SIG-M5 treated with dmso at 0.1 percent for 504 hours (cell line): ENCODE data around the gene SLC15A5.

ENCODE experiments used
- DNase-seq: peaks from one replicate; lab custom pipeline; 2025; ENCODE audit not compliant: unreplicated experiment; lab: John Stamatoyannopoulos, UW

The SLC15A5 gene

GRCh38 chr12:16184681-16185080 lies 92.8 kb downstream of the SLC15A5 start:
- DNase-seq: no peak

DNA sequence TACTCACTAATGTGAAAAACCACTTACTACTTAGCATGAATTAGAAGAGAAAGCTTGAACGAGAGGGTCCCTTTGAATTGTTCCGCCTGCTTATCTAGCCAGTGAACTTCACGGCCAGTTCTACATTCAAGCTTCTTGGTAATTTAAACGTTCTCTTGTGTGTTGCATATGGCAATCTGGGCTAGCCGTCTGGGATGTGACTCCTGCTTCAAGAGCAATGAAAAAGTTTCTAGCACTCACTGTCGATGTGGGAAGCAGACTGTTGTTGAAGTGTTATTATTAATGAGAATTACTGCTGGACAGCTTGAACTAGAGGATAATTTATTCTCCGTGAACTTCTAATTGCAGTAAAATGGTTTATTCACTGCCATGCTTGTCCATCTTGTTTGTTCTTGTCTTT lies 93.9 kb downstream of the SLC15A5 start:
- DNase-seq: no peak

DNA sequence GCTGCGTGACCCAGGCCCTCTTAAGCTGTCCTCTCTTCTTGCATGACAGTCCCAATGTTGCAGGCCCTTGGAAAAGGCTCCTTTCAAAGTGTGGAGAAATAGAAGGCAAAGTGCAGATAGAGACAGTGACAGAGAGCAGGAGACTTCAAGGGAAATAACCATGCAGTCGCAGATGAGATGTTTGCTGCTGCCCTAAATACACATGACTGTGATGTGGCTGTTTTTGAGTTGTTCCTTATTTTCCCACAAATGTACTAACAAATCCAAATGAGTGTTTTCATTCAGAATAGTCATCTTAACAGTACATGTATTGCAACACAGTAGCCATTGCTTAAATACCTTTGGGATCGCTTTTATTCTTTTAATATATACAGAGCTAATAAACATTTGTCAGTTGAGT lies 101.6 kb downstream of the SLC15A5 start:
- DNase-seq: no peak

GRCh38 chr12:16174282-16174681 lies 103.2 kb downstream of the SLC15A5 start:
- no peak for DNase-seq

- DNase-seq: no peak
Measured at GRCh38 chr12:16171348-16171747, 106.1 kb downstream of the SLC15A5 start.

DNA sequence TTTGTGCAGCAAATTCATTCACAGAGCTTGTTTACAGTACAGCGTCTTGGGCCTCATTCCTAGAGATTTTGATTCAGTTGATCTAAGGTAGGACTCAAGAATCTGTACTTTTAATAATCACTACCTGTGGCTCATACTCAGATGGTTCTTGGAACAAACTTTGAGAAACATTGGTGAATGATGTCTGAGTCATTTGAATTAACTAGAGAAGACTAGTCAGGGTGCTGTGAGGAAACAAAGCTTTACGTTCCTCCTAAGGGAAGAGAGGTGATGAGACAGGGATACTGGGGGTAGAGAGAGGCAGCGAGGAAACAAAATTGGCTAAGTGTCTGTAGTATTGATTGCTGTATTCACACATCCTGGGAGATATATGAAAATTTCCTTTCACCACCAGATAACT lies 109.4 kb downstream of the SLC15A5 start:
- no peak for DNase-seq

- DNase-seq: no peak
Measured at GRCh38 chr12:16166563-16167470, 110.7 kb downstream of the SLC15A5 start.

DNA sequence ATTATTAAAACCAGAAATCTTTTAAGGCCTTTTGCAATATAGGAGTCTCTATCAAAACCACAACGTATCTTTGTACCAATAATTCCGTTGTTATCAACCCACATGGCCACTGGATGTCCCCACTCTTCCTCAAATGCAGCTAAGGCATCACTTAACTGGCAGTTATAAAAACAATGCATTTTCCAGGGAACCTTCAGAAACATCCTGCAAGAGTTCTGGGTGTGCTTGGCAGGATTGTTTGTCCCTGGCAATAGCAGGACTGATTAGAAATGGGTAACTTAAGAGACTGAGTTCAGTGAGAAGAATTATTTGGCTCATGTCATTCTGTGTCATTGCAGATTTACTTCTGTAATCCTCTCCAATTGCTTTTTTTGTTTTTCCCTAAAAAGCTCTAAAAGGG lies 112.0 kb downstream of the SLC15A5 start:
- DNase-seq: peak; percentile 48

GRCh38 chr12:16163901-16164300 lies 113.6 kb downstream of the SLC15A5 start:
- no peak for DNase-seq

GRCh38 chr12:16163146-16163545 lies 114.3 kb downstream of the SLC15A5 start:
- DNase-seq: no peak

DNA sequence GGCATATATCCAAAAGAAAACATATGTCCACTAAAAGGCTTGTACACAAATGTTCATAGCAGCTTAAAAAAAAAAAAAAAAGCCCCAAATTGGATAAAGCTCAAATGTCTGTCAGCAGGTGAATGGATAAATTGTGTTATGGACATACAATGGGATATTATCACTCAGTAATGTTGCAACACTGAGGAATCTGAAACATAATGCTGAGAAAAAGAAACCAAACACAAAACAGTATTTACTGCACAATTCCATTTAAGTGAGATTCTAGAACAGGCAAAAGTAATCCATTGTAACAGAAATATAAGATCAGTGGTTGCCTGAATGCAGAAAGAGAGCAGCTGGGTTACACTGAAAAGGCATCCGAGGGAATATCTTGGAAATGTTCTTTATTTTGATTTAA lies 117.9 kb downstream of the SLC15A5 start:
- no peak for DNase-seq

DNA sequence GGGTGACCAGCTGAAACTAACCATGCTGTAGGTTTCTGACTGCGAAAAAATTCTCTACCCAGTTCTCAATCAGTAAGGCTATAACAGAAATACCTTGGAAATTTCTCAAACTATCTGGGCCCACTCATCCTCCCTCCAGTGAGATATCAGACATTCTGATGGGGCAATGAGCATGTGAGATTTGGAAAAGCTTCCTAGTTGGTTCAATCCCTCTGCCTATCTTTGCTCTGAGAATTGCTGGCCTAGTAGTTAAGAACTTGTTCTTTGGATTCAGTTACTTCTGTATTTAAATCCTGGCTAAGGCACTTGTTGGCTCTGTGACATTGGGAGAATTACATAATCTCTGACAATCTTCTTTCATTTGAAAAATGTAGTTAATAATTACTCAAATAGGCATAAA lies 119.4 kb downstream of the SLC15A5 start:
- no peak for DNase-seq

GRCh38 chr12:16155938-16156337 lies 121.5 kb downstream of the SLC15A5 start:
- no peak for DNase-seq

GRCh38 chr12:16154990-16155389 lies 122.5 kb downstream of the SLC15A5 start:
- no peak for DNase-seq

- no peak for DNase-seq
Measured at GRCh38 chr12:16152885-16153673, 124.4 kb downstream of the SLC15A5 start.

- no peak for DNase-seq
Measured at GRCh38 chr12:16150276-16150675, 127.2 kb downstream of the SLC15A5 start.

DNA sequence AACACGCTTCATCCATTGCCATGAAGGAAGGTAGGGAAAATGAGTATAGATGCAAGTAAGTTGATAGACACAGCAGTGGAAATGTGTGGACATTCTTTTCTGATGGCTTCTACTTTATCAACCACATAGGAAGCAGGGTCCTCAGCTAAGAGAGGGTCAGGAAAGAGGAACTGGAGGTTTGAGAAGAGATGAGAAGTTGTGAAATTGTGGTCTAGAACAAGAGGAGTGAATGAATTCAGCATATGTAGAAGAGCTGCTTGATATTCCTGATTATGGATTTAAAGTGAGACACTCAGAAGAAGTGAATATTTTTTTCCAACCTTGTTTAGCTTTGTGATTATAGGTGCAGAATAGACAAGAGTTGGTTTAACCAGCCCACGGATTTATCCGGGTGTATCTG lies 128.5 kb downstream of the SLC15A5 start:
- peak; percentile 89 for DNase-seq
